HG03196 (cell line): ENCODE measurements around the gene BIRC3.
A peak's percentile ranks its signal among the peaks of the same experiment; 100 is the strongest.
"Not testable (repeated sequence)": the region's sequence is repeated elsewhere in the genome, so short reads cannot be mapped to it uniquely, and the experiment has no call there.

Experiments
- ATAC-seq: cut with Tn5 transposase; IDR thresholded peaks from one replicate; pipeline ENCODE4 v1.9.1; 2021; ENCODE audit not compliant: unreplicated experiment

Gene BIRC3

DNA sequence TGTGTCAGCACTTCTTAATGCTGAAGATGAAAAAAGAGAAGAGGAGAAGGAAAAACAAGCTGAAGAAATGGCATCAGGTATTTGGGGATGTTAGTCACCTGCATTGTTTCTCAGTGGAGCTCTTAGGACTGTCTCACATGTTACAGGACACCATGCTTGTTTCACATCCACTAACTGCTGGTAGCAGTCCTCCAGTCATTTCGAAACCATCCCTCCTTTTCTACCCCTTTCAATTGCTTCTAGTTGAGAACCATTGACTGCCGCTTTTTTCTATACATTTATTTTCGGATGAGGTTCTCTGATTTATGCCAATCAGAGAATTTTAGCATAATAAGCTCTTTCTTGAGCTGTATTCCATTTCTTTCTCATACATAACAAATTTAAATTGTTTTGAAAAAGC is 51.2 kb downstream of the BIRC3 start:
- ATAC-seq: peak; percentile 100

- not testable (repeated sequence) for ATAC-seq
These were observed 57.5 kb downstream of the BIRC3 start for GRCh38 chr11:102374633-102375424.

GRCh38 chr11:102375720-102376399 is 58.6 kb downstream of the BIRC3 start:
- no peak for ATAC-seq

GRCh38 chr11:102377891-102378290 is 60.6 kb downstream of the BIRC3 start:
- no peak for ATAC-seq

- ATAC-seq: no peak
These were observed 61.5 kb downstream of the BIRC3 start for GRCh38 chr11:102378818-102379217.

- ATAC-seq: no peak
These were observed 65.1 kb downstream of the BIRC3 start for GRCh38 chr11:102382384-102382783.

DNA sequence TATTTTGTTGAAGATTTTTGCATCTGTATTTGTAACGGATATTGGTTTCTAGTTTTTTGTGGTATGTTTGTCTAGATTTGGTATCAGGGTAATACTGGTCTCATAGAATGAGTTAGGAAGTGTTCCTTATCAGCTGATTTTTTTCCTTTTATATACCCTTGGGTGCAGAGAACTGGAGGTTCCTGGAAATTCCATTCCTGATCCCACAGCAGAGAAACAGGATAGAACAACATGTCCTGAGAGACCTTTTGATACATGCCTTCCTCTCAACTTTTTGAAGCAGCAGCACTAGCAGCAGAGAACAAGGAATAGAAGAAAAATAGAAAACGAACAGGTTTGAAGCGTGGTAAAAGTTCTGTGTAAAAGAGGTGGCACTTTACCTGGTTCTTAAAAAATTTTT is 66.6 kb downstream of the BIRC3 start:
- ATAC-seq: no peak

DNA sequence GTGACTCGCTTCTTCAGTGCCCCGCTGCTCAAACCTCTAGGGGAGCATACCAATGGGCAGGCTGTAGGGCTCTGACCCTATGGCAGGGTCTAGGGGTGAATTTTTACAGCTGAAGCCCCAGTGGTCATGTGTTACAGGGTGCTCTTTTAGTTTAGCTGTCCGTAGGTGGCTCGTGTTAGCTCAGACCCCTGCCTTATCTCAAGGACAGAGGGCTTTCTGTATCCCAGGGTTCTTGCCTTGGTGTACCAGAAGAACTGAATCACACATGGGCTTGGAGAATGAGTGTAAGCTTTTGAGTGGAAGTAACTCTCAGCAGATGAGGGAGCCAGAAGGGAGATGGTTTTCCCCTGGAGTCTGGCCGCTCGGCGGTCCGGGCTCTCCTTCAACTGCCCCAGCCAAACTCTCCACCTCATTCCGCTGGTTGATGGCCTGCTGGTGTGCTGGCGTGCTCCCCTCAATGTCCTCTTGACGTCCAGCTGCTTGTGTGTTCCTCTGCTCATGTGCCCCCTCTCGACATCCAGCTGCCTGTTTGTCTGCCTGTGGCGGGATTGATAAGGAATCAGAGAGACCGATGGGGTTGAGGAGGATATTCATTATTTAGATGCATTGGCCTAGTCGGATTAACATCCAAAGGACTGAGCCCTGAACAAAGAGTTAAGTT is 67.3 kb downstream of the BIRC3 start:
- no peak for ATAC-seq

DNA sequence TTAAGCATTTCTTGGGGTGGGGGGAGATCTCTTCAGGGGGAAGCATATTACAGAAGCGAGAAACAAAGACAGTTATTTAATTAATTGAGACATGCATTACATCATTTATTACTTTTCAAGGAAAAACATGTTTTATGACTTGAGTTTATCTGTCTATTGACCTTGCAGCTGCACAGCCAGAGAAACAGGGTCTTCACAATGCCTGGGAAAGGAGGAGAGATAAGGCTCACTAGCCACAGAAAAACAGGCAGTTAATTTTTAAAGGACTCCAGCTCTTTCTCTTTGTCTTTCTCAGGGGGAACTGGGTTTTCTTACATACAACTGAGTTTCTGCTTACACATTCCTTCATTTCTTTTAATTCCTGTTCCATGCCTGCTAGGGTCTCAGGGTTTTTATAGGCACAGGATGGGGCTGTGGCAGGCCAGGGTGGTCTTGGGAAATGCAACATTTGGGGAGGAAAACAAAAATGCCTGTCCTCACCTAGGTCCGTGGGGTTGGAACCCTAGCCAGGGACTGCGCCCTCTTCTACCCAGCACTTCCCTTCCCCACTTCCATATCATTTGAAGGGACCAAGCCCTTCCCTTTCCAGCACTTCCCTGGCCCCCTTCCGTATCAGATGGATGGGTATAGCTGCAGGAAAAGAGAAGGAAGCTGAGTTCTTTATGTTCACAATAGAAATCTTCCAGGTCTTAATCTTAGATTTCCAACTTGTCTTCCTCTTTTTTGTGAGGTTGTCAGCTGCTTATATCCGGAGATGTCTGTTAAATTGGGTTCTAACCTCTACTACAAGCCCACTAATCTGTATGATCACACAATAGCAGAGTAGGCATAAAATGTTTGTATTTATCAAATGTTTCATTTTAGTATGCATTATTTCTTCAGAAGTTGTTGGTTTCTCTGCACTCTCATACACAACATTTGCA is 68.1 kb downstream of the BIRC3 start:
- ATAC-seq: no peak

DNA sequence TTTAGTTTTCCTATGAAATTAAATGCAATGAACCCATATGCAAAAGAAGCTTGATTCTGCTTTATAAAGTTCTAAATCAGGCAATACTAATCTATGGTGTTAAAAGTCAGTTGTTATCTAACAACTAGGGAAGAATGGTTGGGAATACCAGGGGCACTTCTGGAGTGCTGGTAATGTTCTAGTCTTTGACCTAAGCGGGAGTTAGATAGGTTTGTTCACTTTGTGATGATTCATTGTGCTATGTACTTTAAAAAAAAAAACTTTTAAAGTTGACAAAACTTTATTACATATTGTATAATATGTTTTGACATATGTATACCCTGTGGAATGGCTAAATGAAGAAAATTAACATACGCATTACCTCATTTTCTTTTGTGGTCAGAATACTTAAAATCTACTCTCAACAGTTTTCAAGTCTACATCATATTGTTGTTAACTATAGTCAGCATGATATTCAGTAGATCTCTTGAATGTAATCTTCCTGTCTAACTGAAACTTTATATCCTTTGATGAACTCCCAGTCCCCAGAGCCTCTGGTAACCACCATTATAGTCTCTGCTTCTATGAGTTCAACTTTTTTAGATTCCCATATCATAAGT is 69.0 kb downstream of the BIRC3 start:
- no peak for ATAC-seq

- ATAC-seq: no peak
These were observed 69.9 kb downstream of the BIRC3 start for GRCh38 chr11:102387043-102387781.
